GM12878 (cell line): ENCODE measurements around the gene C1orf174.

Source experiments
- BACH1 ChIP-seq: fragments of 450-650 bp; IDR thresholded peaks from 2 replicates; pipeline ENCODE4 v1.6.1; 2017; ENCODE audit warnings: mild to moderate bottlenecking, borderline replicate concordance
- NFYB ChIP-seq: IDR thresholded peaks from 2 replicates; pipeline ENCODE4 v1.6.1; 2011; ENCODE audit warnings: low read depth, mild to moderate bottlenecking, low read length, improper control_type of control experiment, moderate library complexity; ENCODE audit not compliant: insufficient read depth
- PAX8 ChIP-seq: fragments of 450-650 bp; IDR thresholded peaks from 2 replicates; pipeline ENCODE4 v1.6.1; 2017; ENCODE audit warnings: mild to moderate bottlenecking, moderate library complexity
- SUPT20H ChIP-seq: IDR thresholded peaks from 2 replicates; pipeline ENCODE4 v1.6.1; 2011; ENCODE audit warnings: low read depth, mild to moderate bottlenecking, low read length, moderate library complexity, borderline replicate concordance; ENCODE audit not compliant: control insufficient read depth
- ZSCAN29 ChIP-seq: fragments of 450-650 bp; IDR thresholded peaks from 2 replicates; pipeline ENCODE4 v1.6.1; 2017; ENCODE audit warnings: mild to moderate bottlenecking, moderate library complexity
- TF ChIP-seq, protein P1 (sequence below), 3 experiments: IDR thresholded peaks in 2 of 3; conservative IDR thresholded peaks in 1 of 3; 2 replicates each; pipeline ENCODE4 v1.5.1; 2011; ENCODE audit warnings: low read depth in 3 of 3, low read length in 3 of 3, mild to moderate bottlenecking in 3 of 3, control low read depth in 2 of 3, moderate library complexity in 2 of 3, inconsistent platforms in 1 of 3, mixed read lengths in 1 of 3; ENCODE audit not compliant: control insufficient read depth in 2 of 3, insufficient read depth in 1 of 3; ENCODE audit errors: extremely low read depth in 1 of 3

DNA sequence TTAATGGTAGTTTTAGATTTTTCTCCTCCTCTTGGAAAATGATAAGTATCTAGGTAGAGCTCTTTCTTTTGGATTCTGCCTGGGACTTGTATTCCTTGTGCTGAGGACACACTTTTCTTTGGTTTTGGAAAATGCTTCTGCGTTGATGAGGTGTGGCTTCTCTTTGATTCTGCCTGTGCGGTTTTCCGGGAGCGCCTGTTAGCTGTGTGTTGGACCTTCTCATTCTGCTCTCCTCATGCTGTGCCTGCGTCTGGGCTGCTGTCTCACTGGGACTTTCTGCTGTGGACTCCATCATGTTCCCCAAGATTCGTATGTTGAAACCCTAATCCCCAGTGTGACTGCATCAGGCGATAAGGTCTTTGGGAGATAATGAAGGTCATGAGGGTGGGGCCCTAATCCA, 21.0 kb downstream of the C1orf174 start:
- TF ChIP-seq NFYB (no peak), PAX8 (no peak), ZSCAN29 (no peak), SUPT20H (no peak), BACH1 (no peak)
- TF ChIP-seq, protein P1, sequence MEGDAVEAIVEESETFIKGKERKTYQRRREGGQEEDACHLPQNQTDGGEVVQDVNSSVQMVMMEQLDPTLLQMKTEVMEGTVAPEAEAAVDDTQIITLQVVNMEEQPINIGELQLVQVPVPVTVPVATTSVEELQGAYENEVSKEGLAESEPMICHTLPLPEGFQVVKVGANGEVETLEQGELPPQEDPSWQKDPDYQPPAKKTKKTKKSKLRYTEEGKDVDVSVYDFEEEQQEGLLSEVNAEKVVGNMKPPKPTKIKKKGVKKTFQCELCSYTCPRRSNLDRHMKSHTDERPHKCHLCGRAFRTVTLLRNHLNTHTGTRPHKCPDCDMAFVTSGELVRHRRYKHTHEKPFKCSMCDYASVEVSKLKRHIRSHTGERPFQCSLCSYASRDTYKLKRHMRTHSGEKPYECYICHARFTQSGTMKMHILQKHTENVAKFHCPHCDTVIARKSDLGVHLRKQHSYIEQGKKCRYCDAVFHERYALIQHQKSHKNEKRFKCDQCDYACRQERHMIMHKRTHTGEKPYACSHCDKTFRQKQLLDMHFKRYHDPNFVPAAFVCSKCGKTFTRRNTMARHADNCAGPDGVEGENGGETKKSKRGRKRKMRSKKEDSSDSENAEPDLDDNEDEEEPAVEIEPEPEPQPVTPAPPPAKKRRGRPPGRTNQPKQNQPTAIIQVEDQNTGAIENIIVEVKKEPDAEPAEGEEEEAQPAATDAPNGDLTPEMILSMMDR (IDR thresholded peaks at IDR 0.05 in 2 of 3, conservative IDR thresholded peaks at IDR 0.05 in 1 of 3; ENCODE audit: control insufficient read depth in 2 of 3, extremely low read depth in 1 of 3, insufficient read depth in 1 of 3, low read depth in 3 of 3, low read length in 3 of 3): no peak
